LNCAP (cell line): ENCODE results near the gene PRKAR1B.

Experiments
- CTCF ChIP-seq: fragments of 450-650 bp; IDR thresholded peaks from 2 replicates; pipeline ENCODE4 v1.5.1; 2017; ENCODE audit warnings: mild to moderate bottlenecking

The PRKAR1B gene

GRCh38 chr7:560966-561630, 166.0 kb downstream of the PRKAR1B start:
- no peak for TF ChIP-seq CTCF

- no peak for TF ChIP-seq CTCF
Observed at GRCh38 chr7:559396-559705, 167.7 kb downstream of the PRKAR1B start.

GRCh38 chr7:557558-557881, 169.6 kb downstream of the PRKAR1B start:
- TF ChIP-seq CTCF = no peak

GRCh38 chr7:556837-557557, 170.1 kb downstream of the PRKAR1B start:
- no peak for TF ChIP-seq CTCF

- TF ChIP-seq CTCF = no peak
Observed at GRCh38 chr7:556291-556826, 170.7 kb downstream of the PRKAR1B start.

- no peak for TF ChIP-seq CTCF
Observed at GRCh38 chr7:555551-556160, 171.4 kb downstream of the PRKAR1B start.

GRCh38 chr7:553636-554111, 173.4 kb downstream of the PRKAR1B start:
- no peak for TF ChIP-seq CTCF
